GM12872 (cell line): Measurements from ENCODE around the gene PGGHG.

Experiments
- TF ChIP-seq, protein P1 (sequence below): IDR thresholded peaks from 3 replicates; pipeline ENCODE4 v1.5.1; 2011; ENCODE audit warnings: low read depth, mild to moderate bottlenecking, low read length, moderate library complexity; ENCODE audit not compliant: insufficient read depth

PGGHG gene

DNA sequence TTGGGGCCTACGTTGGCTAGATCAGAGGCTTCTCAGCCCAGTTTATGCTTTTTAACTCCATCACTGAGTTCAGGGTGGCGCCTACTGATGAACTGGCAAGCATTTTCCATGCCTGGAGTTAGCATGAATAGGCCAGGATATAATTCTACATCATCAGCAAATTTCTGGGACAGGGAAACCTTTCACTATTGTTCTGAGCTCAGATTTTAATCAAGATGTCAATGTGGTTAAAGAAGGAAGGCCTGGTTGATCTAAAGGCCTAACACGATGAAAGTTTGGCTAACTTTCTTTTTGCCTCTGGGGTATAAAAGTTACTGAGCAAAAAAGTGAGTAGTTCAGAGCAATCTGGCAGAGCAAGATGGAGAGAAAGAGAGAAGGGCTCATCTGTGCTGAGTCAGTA is 53.4 kb downstream of the PGGHG start:
- TF ChIP-seq, protein P1, sequence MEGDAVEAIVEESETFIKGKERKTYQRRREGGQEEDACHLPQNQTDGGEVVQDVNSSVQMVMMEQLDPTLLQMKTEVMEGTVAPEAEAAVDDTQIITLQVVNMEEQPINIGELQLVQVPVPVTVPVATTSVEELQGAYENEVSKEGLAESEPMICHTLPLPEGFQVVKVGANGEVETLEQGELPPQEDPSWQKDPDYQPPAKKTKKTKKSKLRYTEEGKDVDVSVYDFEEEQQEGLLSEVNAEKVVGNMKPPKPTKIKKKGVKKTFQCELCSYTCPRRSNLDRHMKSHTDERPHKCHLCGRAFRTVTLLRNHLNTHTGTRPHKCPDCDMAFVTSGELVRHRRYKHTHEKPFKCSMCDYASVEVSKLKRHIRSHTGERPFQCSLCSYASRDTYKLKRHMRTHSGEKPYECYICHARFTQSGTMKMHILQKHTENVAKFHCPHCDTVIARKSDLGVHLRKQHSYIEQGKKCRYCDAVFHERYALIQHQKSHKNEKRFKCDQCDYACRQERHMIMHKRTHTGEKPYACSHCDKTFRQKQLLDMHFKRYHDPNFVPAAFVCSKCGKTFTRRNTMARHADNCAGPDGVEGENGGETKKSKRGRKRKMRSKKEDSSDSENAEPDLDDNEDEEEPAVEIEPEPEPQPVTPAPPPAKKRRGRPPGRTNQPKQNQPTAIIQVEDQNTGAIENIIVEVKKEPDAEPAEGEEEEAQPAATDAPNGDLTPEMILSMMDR: no peak

DNA sequence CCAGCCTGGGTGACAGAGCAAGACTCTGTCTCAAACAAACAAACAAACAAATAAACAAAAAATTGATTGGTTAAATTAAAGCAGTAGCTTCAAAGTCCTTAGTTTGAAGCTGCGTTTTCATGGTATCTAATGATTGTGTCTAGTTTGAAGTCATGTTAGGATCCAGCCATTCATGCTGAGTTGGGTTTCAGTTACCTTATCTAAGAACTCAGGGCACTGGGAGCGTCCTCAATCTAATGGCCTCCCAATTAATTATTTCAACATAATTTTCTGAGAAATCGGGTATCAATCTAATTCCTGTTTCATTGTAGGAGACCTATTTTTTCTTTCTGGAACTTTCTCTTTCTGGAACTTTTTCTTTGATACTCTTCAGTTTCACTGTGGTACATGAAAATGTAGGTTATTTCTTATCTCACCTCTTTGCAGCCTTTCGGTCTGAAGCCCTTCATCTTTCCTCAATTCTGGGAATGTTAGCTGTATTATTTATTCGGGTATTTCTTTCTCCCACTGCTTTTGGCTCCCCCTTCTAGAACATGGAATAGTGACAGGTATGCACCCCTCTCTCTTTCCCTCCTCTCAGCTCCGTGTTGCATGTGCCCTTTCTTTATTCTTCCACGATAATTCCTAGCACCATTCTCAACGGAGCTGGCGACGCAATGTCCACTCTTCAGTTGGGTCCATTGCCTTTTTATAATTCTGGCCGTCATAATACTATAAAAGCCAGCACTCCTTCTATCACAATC is 56.1 kb downstream of the PGGHG start:
- TF ChIP-seq, protein P1: no peak
